Neuron (in vitro differentiated cells): Measurements from ENCODE around the gene ANXA8.
"Not testable (repeated sequence)": the region's sequence is repeated elsewhere in the genome, so short reads cannot be mapped to it uniquely, and the experiment has no call there.

Experiments
- H2AFZ ChIP-seq: one replicate; pipeline ENCODE4 v1.6.1; 2013; ENCODE audit warnings: low read depth, mild to moderate bottlenecking, inconsistent platforms, low read length, moderate library complexity
- H3K27me3 ChIP-seq: one replicate; pipeline ENCODE4 v1.6.1; 2013; ENCODE audit warnings: low read length; ENCODE audit not compliant: insufficient read depth
- H3K36me3 ChIP-seq: one replicate; pipeline ENCODE4 v1.6.1; 2013; ENCODE audit warnings: low read length; ENCODE audit not compliant: insufficient read depth
- H3K4me1 ChIP-seq: one replicate; pipeline ENCODE4 v1.6.1; 2013; ENCODE audit warnings: low read length; ENCODE audit not compliant: insufficient read depth
- H3K4me3 ChIP-seq: 2 replicates; pipeline ENCODE4 v1.5.1; 2013; ENCODE audit warnings: mild to moderate bottlenecking, low read length, moderate library complexity
- H3K9me3 ChIP-seq: one replicate; pipeline ENCODE4 v1.6.1; 2013; ENCODE audit warnings: low read length

ANXA8 gene

GRCh38 chr10:47483923-47484322 is at the start of gene ANXA8:
Gene ANXA8 (minus strand): TSS chr10:47484115. CDS start chr10:47483933, 182 bp downstream.
- H3K27me3 ChIP-seq, H3K36me3 ChIP-seq, H3K4me3 ChIP-seq, H3K4me1 ChIP-seq, H2AFZ ChIP-seq, H3K9me3 ChIP-seq: not testable (repeated sequence)

- not testable (repeated sequence) for H3K9me3 ChIP-seq, H3K4me1 ChIP-seq, H3K27me3 ChIP-seq, H3K36me3 ChIP-seq, H2AFZ ChIP-seq, H3K4me3 ChIP-seq
Measured at GRCh38 chr10:47523475-47523874, 39.6 kb upstream of the ANXA8 start, which contains the start of gene AGAP9. Gene AGAP9 (minus strand): TSS chr10:47523638. CDS start chr10:47523526, 112 bp downstream.

- H2AFZ ChIP-seq, H3K9me3 ChIP-seq, H3K27me3 ChIP-seq, H3K4me3 ChIP-seq, H3K4me1 ChIP-seq, H3K36me3 ChIP-seq: not testable (repeated sequence)
Measured at GRCh38 chr10:47502313-47502712, 18.4 kb upstream of the ANXA8 start.

- H3K36me3 ChIP-seq, H3K4me1 ChIP-seq, H3K4me3 ChIP-seq, H2AFZ ChIP-seq, H3K27me3 ChIP-seq, H3K9me3 ChIP-seq: not testable (repeated sequence)
Measured at GRCh38 chr10:47494226-47494625, 10.3 kb upstream of the ANXA8 start.

GRCh38 chr10:47491600-47491999 is 7.7 kb upstream of the ANXA8 start, which contains the start of gene FAM25G:
Gene FAM25G (minus strand): TSS chr10:47491700. CDS start chr10:47491674, 26 bp downstream.
- not testable (repeated sequence) for H3K36me3 ChIP-seq, H3K9me3 ChIP-seq, H2AFZ ChIP-seq

GRCh38 chr10:47489630-47490029 is 5.7 kb upstream of the ANXA8 start:
- not testable (repeated sequence) for H3K27me3 ChIP-seq, H3K36me3 ChIP-seq, H2AFZ ChIP-seq, H3K4me3 ChIP-seq, H3K9me3 ChIP-seq, H3K4me1 ChIP-seq

More at GRCh38 chr10:47491600-47491999, 7.7 kb upstream of the ANXA8 start, which contains the start of gene FAM25G:
- not testable (repeated sequence) for H3K4me1 ChIP-seq, H3K27me3 ChIP-seq, H3K4me3 ChIP-seq

- H3K9me3 ChIP-seq, H3K4me3 ChIP-seq, H3K4me1 ChIP-seq, H2AFZ ChIP-seq, H3K36me3 ChIP-seq, H3K27me3 ChIP-seq: not testable (repeated sequence)
Measured at GRCh38 chr10:47485943-47486342, 2.0 kb upstream of the ANXA8 start.

- not testable (repeated sequence) for H3K27me3 ChIP-seq, H3K36me3 ChIP-seq, H2AFZ ChIP-seq, H3K9me3 ChIP-seq, H3K4me1 ChIP-seq, H3K4me3 ChIP-seq
Measured at GRCh38 chr10:47484786-47485185, 871 bp upstream of the ANXA8 start.

GRCh38 chr10:47482367-47482766 is 1.5 kb downstream of the ANXA8 start:
- not testable (repeated sequence) for H3K4me1 ChIP-seq, H2AFZ ChIP-seq, H3K36me3 ChIP-seq, H3K4me3 ChIP-seq, H3K9me3 ChIP-seq, H3K27me3 ChIP-seq

GRCh38 chr10:47481768-47482181 is 2.1 kb downstream of the ANXA8 start:
- not testable (repeated sequence) for H2AFZ ChIP-seq, H3K9me3 ChIP-seq, H3K36me3 ChIP-seq, H3K4me3 ChIP-seq, H3K4me1 ChIP-seq, H3K27me3 ChIP-seq

GRCh38 chr10:47481182-47481766 is 2.6 kb downstream of the ANXA8 start:
- H3K4me3 ChIP-seq, H2AFZ ChIP-seq, H3K36me3 ChIP-seq, H3K4me1 ChIP-seq, H3K27me3 ChIP-seq, H3K9me3 ChIP-seq: not testable (repeated sequence)

GRCh38 chr10:47480133-47480532 is 3.8 kb downstream of the ANXA8 start:
- H3K36me3 ChIP-seq, H3K4me1 ChIP-seq, H3K4me3 ChIP-seq, H2AFZ ChIP-seq, H3K27me3 ChIP-seq, H3K9me3 ChIP-seq: not testable (repeated sequence)

GRCh38 chr10:47478114-47478513 is 5.8 kb downstream of the ANXA8 start:
- H3K9me3 ChIP-seq, H3K4me3 ChIP-seq, H3K4me1 ChIP-seq, H2AFZ ChIP-seq, H3K36me3 ChIP-seq, H3K27me3 ChIP-seq: not testable (repeated sequence)

- not testable (repeated sequence) for H3K9me3 ChIP-seq, H2AFZ ChIP-seq, H3K36me3 ChIP-seq
Measured at GRCh38 chr10:47477078-47477477, 6.8 kb downstream of the ANXA8 start.

More at GRCh38 chr10:47477078-47477477, 6.8 kb downstream of the ANXA8 start:
- H3K27me3 ChIP-seq, H3K4me1 ChIP-seq, H3K4me3 ChIP-seq: not testable (repeated sequence)
